Mononuclear cell (primary cell): ENCODE results near the gene ELOF1. TPM values are rescaled to one million over a fixed set of nuclear protein-coding genes. Genes with fewer than 3 reads are reported as not detected.
"Not testable (repeated sequence)": the region's sequence is repeated elsewhere in the genome, so short reads cannot be mapped to it uniquely, and the experiment has no call there.

Source experiments
- H3K27me3 ChIP-seq: 2 replicates; pipeline ENCODE4 v1.6.0; 2011; ENCODE audit warnings: low read length, control low read depth; ENCODE audit not compliant: insufficient read depth
- H3K4me1 ChIP-seq: 2 replicates; pipeline ENCODE4 v1.5.1; 2011; ENCODE audit warnings: mild to moderate bottlenecking, low read length, control low read depth; ENCODE audit not compliant: insufficient read depth
- H3K4me3 ChIP-seq: 2 replicates; pipeline ENCODE4 v1.5.1; 2011; ENCODE audit warnings: mild to moderate bottlenecking, low read length, moderate library complexity
- H3K9me3 ChIP-seq: 2 replicates; pipeline ENCODE4 v1.5.1; 2011; ENCODE audit warnings: low read depth, mild to moderate bottlenecking, control low read depth, low read length
- total RNA-seq: library from RNA; depleted of rRNA; stranded (reverse); fragments of >200 nt; gene quantifications from one replicate; pipeline ENCODE4 v1.2.3, GENCODE V29; 2012

ELOF1 gene
- total RNA-seq = 29.3 TPM

DNA sequence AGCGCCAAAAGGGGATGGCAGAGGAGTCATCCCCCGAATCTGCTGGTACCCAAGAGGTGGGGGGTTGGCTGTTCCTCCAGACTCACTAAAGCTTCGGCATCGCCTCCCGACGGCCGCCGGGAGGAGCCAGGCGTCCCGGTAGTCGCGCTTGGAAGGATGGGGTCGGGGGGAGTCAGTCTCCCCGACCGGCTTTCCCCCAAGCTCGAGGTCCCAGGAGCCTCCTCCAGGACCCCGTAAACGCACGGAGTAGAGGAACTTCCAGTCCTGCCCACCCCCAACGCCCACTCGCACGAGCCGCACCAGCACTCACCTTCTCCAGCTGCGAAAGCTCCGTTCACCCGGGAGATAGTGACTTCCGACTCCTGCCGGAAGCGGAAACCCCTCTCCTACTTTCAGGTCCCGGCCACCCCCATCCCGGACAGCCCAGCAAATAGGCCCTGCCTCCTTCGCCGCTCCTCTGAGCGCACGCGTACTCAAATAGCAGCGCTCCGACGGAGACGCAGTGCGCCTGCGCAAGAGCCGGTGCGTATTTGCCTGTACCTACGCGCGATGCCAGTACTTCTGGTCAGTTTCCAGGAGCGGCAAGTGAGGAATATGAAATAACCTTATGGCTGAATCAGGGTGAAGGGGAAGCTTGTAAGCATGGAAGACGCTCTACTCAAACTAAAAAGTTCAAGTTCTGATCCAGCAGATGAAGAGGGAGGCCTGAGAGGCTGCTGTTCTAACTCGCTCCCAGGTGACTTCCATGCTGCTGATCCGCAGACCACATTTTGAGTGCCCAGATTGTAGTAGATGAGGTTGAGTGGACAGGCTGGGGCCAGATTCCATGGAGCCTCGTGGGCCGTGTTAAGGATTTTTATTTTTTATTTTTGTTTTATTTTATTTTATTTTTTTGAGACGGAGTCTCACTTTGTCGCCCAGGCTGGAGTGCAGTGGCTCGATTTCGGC lies at the start of gene ELOF1:
Gene ELOF1 (minus strand): TSS at position 350 of the 948 bp plus-strand sequence. CDS start 4,883 bp downstream, outside the sequence.
- Histone ChIP-seq H3K4me1 (peaks cover 43% of the 10 kb centered on the region), H3K4me3 (peak within 1 kb of the TSS; percentile 80), H3K9me3 (no peaks in the 10 kb centered on the region), H3K27me3 (no peaks in the 10 kb centered on the region)

DNA sequence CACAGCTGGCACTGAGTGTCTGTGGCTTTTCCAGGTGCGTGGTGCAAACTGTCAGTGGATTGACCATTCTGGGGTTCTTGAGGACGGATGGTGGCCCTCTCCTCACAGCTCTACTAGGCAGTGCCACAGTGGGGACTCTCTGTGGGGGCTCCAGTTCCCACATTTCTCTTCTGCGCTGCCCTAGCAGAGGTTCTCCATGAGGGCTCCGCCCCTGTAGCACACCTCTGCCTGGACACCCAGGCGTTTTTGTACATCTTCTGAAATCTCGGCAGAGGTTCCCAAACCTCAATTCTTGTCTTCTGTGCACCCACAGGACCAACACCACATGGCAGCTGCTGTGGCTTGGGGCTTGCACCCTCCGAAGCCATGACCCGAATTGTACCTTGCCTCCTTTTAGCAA lies 47.5 kb upstream of the ELOF1 start:
- Histone ChIP-seq H3K27me3 (no peaks in the 10 kb centered on the region), H3K4me3 (no peak overlapping the region), H3K9me3 (no peaks in the 10 kb centered on the region), H3K4me1 (no peaks in the 10 kb centered on the region)

DNA sequence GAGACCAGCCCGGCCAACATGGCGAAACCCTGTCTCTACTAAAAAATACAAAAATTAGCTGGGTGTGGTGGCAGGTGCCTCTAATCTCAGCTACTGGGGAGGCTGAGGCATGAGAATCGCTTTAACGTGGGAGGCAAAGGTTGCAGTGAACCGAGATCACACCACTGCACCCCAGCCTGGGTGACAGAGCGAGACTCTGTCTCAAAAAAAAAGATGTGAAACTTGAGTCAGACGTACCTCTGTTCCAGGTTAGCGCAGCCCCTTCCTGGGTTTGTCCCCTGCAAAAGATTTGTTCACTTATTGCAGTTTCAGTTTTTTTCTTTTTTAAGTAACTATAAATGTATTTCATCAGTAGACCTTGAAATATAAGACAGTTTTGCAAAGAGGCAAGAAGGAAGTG lies 40.7 kb upstream of the ELOF1 start:
- not testable (repeated sequence) for H3K4me3 ChIP-seq, H3K9me3 ChIP-seq, H3K27me3 ChIP-seq
- H3K4me1 ChIP-seq = peaks cover 16% of the 10 kb centered on the region

DNA sequence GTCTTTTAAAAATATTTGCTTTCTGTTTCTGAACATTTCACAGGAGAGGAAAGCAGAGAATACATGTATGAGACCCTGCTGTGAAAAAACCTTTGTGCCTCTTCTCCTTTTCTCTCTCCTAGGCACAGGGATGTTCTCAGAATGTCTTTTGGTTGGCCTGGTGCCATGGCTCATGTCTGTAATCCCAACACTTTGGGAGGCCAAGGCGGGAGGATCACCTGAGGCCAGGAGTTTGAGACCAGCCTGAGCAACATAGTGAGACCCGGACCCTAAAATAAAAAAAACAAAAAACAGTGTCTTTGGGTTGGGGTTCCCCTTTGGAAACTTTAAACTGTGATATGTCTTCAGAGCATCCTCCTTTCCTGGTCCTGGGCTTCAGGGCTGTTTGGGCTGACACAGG lies 39.7 kb upstream of the ELOF1 start:
- no peaks in the 10 kb centered on the region for H3K27me3 ChIP-seq
- no peak overlapping the region for H3K4me3 ChIP-seq
- H3K4me1 ChIP-seq = peaks cover 16% of the 10 kb centered on the region
- no peaks in the 10 kb centered on the region for H3K9me3 ChIP-seq

DNA sequence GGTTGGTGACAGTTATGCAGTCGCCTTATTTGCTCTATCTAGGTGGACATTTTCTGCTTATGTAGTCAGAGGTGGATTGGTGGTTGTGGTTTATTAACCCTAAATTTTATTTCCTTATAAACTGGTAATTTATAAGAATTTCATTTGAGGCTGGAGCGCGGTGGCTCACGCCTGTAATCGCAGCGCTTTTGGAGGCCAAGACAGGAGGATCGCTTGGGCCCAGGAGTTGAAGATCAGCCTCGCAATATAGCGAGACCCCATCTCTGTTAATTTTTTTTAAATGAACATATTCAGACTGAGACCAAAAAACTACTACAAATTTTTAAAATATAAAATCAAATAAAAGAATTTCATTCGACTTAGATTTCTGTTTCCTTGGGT lies 39.1 kb upstream of the ELOF1 start:
- H3K9me3 ChIP-seq = no peaks in the 10 kb centered on the region
- peak overlapping the region; percentile 89 for H3K4me3 ChIP-seq
- H3K27me3 ChIP-seq = no peaks in the 10 kb centered on the region
- H3K4me1 ChIP-seq = peaks cover 16% of the 10 kb centered on the region

DNA sequence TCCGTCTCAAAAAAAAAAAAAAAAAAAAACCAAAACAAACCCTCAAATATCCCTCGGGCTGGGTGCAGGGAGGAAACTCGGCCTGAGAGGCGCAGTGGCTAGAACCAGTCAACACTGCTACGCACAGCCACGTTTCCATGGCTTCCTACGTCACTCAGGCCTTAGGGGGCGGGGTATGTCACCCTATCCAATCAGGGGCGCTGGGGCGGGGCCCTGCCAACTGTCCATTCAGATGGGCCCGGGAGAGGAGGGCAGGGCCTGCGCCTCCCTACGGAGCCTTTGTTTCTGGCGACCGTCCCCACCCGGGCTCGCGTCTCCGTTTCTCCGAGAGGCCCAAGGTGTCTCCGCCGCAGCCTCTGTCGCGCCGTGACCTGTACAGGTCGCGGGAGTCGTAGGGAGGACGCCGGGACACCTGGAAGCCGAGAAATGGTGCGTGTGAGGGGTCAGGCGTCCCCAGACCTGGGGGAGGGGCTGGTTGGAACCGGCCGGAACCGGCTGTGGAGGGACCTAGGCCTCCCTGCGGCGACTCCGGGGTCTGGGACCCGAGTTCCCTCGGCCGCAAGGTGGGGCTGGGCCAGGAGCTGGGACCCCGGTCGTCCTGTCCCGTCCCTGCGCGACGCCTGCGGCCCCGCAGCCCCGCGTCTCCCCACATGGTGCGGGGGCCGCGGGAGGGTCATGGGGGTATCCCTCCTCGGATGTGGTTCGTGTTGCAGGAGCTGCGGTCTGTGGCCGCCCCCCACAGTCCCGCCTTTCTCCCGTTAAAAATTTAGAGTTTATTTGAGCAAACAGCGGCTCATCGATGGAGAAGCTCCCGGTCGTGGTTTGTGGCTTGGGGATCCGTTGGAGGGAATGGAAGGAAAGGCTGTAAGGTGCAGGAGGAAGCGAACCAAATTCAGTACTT lies 38.4 kb upstream of the ELOF1 start, which contains the start of gene ZNF627:
Gene ZNF627 (plus strand): TSS at position 282 of the 901 bp plus-strand sequence. CDS start 145 bp downstream, at position 427.
- no peaks in the 10 kb centered on the region for H3K27me3 ChIP-seq
- H3K4me3 ChIP-seq = peak within 1 kb of the TSS; percentile 89
- H3K4me1 ChIP-seq = peaks cover 16% of the 10 kb centered on the region
- no peaks in the 10 kb centered on the region for H3K9me3 ChIP-seq

DNA sequence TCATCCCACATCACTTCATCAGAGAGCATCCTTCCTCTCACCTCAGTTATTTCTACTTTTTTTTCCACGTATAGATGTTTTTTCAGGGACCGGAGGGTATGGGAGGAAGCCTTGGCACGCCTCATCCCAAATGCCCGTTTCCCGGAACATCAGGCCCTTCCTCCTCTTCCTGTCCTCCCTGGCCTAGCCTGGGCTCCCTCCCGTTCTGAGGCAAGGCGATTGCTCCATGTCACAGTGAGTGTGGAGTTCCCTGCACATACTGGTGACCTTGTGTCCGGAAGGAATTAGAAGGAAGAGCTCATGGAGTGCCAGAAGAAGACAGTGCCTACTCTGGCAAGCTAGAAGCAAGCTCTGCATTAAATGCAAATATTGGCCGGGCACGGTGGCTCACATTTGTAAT lies 37.1 kb upstream of the ELOF1 start:
- peaks cover 16% of the 10 kb centered on the region for H3K4me1 ChIP-seq
- H3K9me3 ChIP-seq = no peaks in the 10 kb centered on the region
- H3K4me3 ChIP-seq = no peak overlapping the region
- H3K27me3 ChIP-seq = no peaks in the 10 kb centered on the region

DNA sequence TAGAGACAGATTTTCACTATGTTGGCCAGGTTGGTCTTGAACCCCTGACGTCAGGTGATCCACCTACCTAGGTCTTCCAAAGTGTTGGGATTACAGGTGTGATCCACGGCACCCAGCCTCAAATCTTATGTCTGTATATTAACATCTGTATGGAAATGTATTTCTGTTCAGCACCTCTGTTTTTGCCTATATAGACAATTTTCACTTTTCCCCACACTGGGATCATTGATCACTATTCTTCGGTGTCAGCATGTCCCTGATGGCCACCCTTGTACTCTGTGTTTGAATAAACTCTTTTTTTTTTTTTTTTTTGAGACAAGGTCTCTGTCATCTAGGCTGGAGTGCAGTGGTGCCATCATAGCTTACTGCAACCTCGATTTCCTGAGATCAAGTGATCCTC lies 35.1 kb upstream of the ELOF1 start:
- Histone ChIP-seq H3K27me3 (no peaks in the 10 kb centered on the region), H3K4me3 (no peak overlapping the region), H3K9me3 (no peaks in the 10 kb centered on the region), H3K4me1 (peaks cover 16% of the 10 kb centered on the region)

DNA sequence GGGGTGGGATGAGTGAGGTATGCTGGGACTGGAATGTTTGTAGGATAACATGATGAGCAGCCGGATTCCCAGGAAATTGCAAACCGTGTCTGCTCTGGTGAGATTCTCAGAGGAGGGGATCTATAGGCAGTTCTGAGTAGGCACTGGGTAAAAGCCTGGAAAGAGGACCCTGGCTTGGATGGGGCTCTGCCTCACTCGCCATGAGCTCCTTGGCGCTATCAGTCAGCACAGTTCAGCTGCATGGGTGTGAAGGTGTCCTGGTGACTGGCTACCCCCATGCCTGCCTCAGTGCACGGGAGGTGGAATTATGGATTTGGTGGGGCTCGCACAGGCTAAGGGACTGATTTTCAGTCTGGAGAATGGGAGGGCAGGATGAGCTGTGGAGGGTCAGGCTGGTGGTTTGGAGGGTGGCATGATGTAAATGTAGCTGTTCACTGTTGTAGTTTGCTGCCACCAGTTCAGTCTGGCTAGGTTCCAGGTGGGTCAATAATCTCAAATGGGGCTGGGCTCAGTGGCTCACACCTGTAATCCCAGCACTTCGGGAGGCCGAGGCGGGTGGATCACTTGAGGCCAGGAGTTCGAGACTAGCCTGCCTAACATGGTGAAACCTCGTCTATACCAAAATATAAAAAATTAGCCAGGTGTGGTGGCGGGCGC lies 29.1 kb upstream of the ELOF1 start:
- Histone ChIP-seq H3K27me3 (no peaks in the 10 kb centered on the region), H3K4me3 (no peak overlapping the region), H3K4me1 (peaks cover 27% of the 10 kb centered on the region), H3K9me3 (no peaks in the 10 kb centered on the region)

DNA sequence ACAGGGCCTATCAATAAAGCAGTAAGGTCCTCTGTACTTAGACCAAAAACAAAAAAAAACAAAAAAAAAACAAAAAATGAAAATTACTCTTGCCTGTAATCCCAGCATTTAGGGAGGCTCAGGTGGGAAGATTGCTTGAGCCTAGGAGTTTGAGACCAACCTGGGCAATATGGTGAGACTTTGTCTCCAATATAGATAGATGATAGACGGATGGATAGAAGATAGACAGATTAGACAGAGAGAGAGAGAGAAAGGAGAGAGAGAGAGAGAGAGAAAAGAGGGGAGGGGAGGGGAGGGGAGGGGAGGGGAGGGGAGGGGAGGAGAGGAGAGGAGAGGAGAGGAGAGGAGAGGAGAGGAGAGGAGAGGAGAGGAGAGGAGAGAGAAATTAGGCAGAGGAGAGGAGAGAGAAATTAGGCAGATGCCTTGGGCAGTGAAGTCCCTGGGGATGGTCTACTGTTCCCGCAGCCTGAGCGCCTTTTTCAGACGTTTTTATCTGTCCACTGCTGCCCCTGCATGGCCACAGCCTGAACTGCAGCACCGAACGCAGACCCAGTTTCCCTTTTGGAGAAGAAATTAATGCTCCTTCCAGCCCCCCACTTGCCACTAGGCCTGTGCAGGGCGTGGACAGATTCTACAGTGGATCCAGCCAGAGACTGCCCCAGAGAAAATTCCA lies 28.4 kb upstream of the ELOF1 start:
- Histone ChIP-seq H3K9me3 (no peaks in the 10 kb centered on the region), H3K4me1 (peaks cover 34% of the 10 kb centered on the region), H3K4me3 (no peak overlapping the region), H3K27me3 (no peaks in the 10 kb centered on the region)

DNA sequence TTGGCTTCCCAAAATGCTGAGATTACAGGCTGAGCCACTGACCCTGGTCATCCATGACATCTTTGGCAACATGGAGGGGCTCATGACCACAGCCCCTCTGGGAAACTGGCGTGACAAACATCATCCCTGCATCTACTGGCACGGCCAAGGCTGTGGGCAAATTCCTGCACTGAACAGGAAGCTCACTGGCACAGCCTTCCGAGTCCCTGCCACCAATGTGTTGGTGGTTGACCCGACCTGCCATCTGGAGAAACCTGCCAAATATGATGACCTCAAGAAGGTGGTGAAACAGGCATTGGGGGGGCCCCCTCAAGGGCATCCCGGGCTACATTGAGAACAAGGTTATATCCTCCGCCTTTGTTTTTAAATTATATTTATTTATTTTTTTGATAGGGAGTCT lies 27.3 kb upstream of the ELOF1 start:
- Histone ChIP-seq H3K9me3 (no peaks in the 10 kb centered on the region), H3K4me3 (no peak overlapping the region), H3K4me1 (peaks cover 45% of the 10 kb centered on the region), H3K27me3 (no peaks in the 10 kb centered on the region)

DNA sequence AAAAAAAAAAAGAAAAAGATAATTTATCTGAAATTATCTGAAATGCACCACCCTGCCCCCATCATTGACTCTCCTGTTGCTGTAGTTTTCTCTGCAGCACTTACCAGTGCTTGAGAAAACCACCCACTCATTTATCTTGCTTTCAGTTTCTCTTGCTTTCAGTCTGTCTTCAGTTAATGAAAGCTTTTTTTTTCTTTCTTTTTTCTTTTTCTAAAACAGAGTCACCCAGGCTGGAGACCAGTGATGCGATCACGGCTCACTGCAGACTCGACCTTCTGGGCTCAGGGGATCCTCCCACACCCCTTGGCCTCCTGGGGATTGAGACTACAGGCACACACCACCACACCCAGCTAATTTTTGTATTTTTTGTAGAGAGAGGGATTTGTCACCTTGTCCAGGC lies 22.7 kb upstream of the ELOF1 start:
- H3K4me3 ChIP-seq = no peak overlapping the region
- H3K9me3 ChIP-seq = no peaks in the 10 kb centered on the region
- H3K4me1 ChIP-seq = peaks cover 76% of the 10 kb centered on the region
- no peaks in the 10 kb centered on the region for H3K27me3 ChIP-seq

DNA sequence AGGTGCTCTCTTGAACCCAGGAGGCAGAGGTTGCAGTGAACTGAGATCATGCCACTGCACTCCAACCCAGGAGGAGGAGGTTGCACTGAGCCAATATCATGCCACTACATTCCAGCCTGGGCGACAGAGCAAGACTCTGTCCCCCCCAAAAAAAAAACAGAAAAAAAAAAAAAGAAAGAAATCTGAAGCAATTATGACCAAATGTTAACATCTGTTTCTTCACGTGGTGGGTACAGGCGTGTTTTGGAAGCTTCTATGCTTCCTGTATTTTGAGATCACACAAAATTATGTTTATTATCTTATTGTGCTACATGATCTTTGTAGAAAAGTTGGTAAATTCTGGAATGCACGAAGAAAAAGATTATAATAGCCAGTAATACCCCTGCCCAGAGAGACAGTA lies 21.1 kb upstream of the ELOF1 start:
- Histone ChIP-seq H3K4me3 (no peak overlapping the region), H3K27me3 (no peaks in the 10 kb centered on the region), H3K9me3 (no peaks in the 10 kb centered on the region), H3K4me1 (peaks cover 83% of the 10 kb centered on the region)
